HL-60 (cell line): ENCODE measurements around the gene SF3B1.

ENCODE experiments used
- DNase-seq, 2 experiments: peaks; one replicate each; pipeline ENCODE4 v3.0.0-alpha.2; 2010 to 2020; ENCODE audit warnings: low read depth in 1 of 2, low spot score in 1 of 2
- H3K27ac ChIP-seq: fragments of 250-450 bp; sonication (Bioruptor Pico); replicated peaks from 2 replicates; pipeline ENCODE4 v1.5.1; 2020; ENCODE audit warnings: mild to moderate bottlenecking, moderate library complexity
- H3K27me3 ChIP-seq: fragments of 250-450 bp; sonication (Bioruptor Pico); 2 replicates; pipeline ENCODE4 v1.5.1; 2021; ENCODE audit warnings: mild to moderate bottlenecking, moderate library complexity; ENCODE audit not compliant: insufficient read depth, poor library complexity, severe bottlenecking
- H3K4me3 ChIP-seq: replicated peaks from 2 replicates; pipeline ENCODE4 v1.5.1; 2011; ENCODE audit warnings: mild to moderate bottlenecking, control low read depth, low read length; ENCODE audit not compliant: insufficient read depth
- GABPA ChIP-seq: IDR thresholded peaks from 2 replicates; pipeline ENCODE4 v1.6.1; 2012; ENCODE audit warnings: low read depth
- POLR2AphosphoS5 ChIP-seq: IDR thresholded peaks from 2 replicates; pipeline ENCODE4 v1.6.1; 2012; ENCODE audit warnings: low read depth
- SPI1 ChIP-seq: IDR thresholded peaks from 2 replicates; pipeline ENCODE4 v1.6.1; 2012; ENCODE audit warnings: low read depth, mild to moderate bottlenecking, borderline replicate concordance
- TF ChIP-seq, protein P1 (sequence below): IDR thresholded peaks from one replicate; pipeline ENCODE4 v1.5.1; 2011; ENCODE audit warnings: low read length, control low read depth, inconsistent platforms; ENCODE audit not compliant: insufficient read depth
- TF ChIP-seq, protein P2 (sequence below): IDR thresholded peaks from 2 replicates; pipeline ENCODE4 v1.6.1; 2012; ENCODE audit warnings: low read depth; ENCODE audit not compliant: insufficient replicate concordance

The SF3B1 gene

DNA sequence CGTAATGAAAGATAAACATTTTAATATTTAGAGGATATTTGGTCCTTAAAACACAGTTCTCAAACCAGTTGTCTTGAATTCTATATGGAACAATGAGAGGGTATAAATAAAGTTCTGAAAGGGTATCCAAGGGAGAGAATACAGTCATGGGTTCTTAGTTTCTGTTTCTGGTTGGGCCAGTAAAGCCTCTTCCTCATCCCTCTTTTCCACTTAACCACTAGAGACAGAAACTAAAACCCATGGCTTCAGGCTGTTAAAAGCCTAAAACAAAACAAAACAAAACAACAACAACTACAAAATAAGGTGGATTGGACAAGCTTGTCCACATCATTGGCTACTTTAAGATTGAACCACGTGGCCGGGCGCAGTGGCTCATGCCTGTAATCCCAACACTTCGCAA is 37.3 kb upstream of the SF3B1 start:
- no peak overlapping the region for H3K27ac ChIP-seq
- DNase-seq = no peak
- H3K4me3 ChIP-seq = no peak overlapping the region
- TF ChIP-seq GABPA (no peak), SPI1 (no peak), POLR2AphosphoS5 (no peak)
- TF ChIP-seq, protein P1, sequence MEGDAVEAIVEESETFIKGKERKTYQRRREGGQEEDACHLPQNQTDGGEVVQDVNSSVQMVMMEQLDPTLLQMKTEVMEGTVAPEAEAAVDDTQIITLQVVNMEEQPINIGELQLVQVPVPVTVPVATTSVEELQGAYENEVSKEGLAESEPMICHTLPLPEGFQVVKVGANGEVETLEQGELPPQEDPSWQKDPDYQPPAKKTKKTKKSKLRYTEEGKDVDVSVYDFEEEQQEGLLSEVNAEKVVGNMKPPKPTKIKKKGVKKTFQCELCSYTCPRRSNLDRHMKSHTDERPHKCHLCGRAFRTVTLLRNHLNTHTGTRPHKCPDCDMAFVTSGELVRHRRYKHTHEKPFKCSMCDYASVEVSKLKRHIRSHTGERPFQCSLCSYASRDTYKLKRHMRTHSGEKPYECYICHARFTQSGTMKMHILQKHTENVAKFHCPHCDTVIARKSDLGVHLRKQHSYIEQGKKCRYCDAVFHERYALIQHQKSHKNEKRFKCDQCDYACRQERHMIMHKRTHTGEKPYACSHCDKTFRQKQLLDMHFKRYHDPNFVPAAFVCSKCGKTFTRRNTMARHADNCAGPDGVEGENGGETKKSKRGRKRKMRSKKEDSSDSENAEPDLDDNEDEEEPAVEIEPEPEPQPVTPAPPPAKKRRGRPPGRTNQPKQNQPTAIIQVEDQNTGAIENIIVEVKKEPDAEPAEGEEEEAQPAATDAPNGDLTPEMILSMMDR = no peak
- TF ChIP-seq, protein P2, sequence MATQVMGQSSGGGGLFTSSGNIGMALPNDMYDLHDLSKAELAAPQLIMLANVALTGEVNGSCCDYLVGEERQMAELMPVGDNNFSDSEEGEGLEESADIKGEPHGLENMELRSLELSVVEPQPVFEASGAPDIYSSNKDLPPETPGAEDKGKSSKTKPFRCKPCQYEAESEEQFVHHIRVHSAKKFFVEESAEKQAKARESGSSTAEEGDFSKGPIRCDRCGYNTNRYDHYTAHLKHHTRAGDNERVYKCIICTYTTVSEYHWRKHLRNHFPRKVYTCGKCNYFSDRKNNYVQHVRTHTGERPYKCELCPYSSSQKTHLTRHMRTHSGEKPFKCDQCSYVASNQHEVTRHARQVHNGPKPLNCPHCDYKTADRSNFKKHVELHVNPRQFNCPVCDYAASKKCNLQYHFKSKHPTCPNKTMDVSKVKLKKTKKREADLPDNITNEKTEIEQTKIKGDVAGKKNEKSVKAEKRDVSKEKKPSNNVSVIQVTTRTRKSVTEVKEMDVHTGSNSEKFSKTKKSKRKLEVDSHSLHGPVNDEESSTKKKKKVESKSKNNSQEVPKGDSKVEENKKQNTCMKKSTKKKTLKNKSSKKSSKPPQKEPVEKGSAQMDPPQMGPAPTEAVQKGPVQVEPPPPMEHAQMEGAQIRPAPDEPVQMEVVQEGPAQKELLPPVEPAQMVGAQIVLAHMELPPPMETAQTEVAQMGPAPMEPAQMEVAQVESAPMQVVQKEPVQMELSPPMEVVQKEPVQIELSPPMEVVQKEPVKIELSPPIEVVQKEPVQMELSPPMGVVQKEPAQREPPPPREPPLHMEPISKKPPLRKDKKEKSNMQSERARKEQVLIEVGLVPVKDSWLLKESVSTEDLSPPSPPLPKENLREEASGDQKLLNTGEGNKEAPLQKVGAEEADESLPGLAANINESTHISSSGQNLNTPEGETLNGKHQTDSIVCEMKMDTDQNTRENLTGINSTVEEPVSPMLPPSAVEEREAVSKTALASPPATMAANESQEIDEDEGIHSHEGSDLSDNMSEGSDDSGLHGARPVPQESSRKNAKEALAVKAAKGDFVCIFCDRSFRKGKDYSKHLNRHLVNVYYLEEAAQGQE = no peak
- H3K27me3 ChIP-seq = no peaks in the 10 kb centered on the region

- H3K27me3 ChIP-seq = no peaks in the 10 kb centered on the region
- H3K27ac ChIP-seq = no peak overlapping the region
- TF ChIP-seq, protein P1 = no peak
- TF ChIP-seq POLR2AphosphoS5 (no peak), GABPA (no peak), SPI1 (no peak)
- TF ChIP-seq, protein P2 = no peak
- no peak for DNase-seq
- H3K4me3 ChIP-seq = no peak overlapping the region
These were observed 29.3 kb upstream of the SF3B1 start for GRCh38 chr2:197464175-197464574.

DNA sequence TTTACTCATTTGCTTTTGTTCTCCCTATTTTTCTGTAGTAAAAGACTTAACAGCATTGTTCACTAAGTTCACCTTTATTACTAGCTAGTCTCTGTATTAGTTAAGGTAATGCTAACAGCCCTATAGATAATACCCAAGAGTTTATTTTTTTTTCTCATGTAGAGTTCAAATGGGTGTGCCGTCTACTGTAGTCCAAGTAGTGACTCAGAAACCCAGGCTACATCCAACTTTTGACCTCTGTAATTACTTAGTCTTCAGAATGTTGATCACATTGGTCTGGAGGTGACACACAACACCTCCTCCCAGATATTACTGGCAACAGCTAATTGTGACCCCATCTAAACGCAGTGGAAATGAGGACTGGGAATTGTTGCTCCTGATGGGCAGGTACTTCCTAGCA is 26.2 kb upstream of the SF3B1 start:
- TF ChIP-seq, protein P2 = no peak
- TF ChIP-seq GABPA (no peak), POLR2AphosphoS5 (no peak), SPI1 (no peak)
- TF ChIP-seq, protein P1 = no peak
- Histone ChIP-seq H3K27ac (no peak overlapping the region), H3K27me3 (no peaks in the 10 kb centered on the region), H3K4me3 (no peak overlapping the region)
- no peak for DNase-seq
